GM12878 (cell line): ENCODE results near the gene PEMT.
A peak's percentile ranks its signal among the peaks of the same experiment; 100 is the strongest.

Experiments used
- ATF2 ChIP-seq: IDR thresholded peaks from 2 replicates; pipeline ENCODE4 v1.6.1; 2012; ENCODE audit warnings: low read length, inconsistent platforms
- CTCF ChIP-seq, 3 experiments: IDR thresholded peaks in 2 of 3; conservative IDR thresholded peaks in 1 of 3; 2 replicates each; pipeline ENCODE4 v1.5.1; 2011; ENCODE audit warnings: low read depth in 3 of 3, low read length in 3 of 3, mild to moderate bottlenecking in 3 of 3, control low read depth in 2 of 3, moderate library complexity in 2 of 3, inconsistent platforms in 1 of 3, mixed read lengths in 1 of 3; ENCODE audit not compliant: control insufficient read depth in 2 of 3, insufficient read depth in 1 of 3; ENCODE audit errors: extremely low read depth in 1 of 3
- EZH2 ChIP-seq: IDR thresholded peaks from 2 replicates; pipeline ENCODE4 v1.6.1; 2012; ENCODE audit warnings: low read depth, mild to moderate bottlenecking, control low read depth, inconsistent platforms, low read length, borderline replicate concordance; ENCODE audit not compliant: control insufficient read depth
- GABPA ChIP-seq: IDR thresholded peaks from 2 replicates; pipeline ENCODE4 v1.6.1; 2014; ENCODE audit warnings: antibody characterized with exemption, low read depth, mild to moderate bottlenecking, inconsistent platforms
- LARP7 ChIP-seq: fragments of 450-650 bp; IDR thresholded peaks from 2 replicates; pipeline ENCODE4 v1.6.1; 2017; ENCODE audit warnings: mild to moderate bottlenecking
- POLR2A ChIP-seq: IDR thresholded peaks from 2 replicates; pipeline ENCODE4 v1.6.1; 2011; ENCODE audit warnings: low read depth, mild to moderate bottlenecking, low read length
- POLR2AphosphoS2 ChIP-seq: IDR thresholded peaks from 2 replicates; pipeline ENCODE4 v1.6.1; 2011; ENCODE audit warnings: low read depth, mild to moderate bottlenecking, low read length, improper control_type of control experiment, moderate library complexity
- POLR2AphosphoS5 ChIP-seq: IDR thresholded peaks from 2 replicates; pipeline ENCODE4 v1.6.1; 2011; ENCODE audit warnings: mild to moderate bottlenecking, low read length, inconsistent platforms
- RB1 ChIP-seq: fragments of 450-650 bp; formaldehyde crosslinking; IDR thresholded peaks from 2 replicates; pipeline ENCODE4 v1.6.1; 2017; ENCODE audit warnings: mild to moderate bottlenecking, borderline replicate concordance
- SMC3 ChIP-seq: IDR thresholded peaks from 2 replicates; pipeline ENCODE4 v1.6.1; 2011; ENCODE audit warnings: low read length, improper control_type of control experiment, borderline replicate concordance
- TAF1 ChIP-seq: IDR thresholded peaks from 2 replicates; pipeline ENCODE4 v1.6.1; 2011; ENCODE audit warnings: mild to moderate bottlenecking, low read depth, low read length, borderline replicate concordance
- TARDBP ChIP-seq: IDR thresholded peaks from 2 replicates; pipeline ENCODE4 v1.6.1; 2016; ENCODE audit warnings: borderline replicate concordance
- USF1 ChIP-seq: IDR thresholded peaks from 2 replicates; pipeline ENCODE4 v1.6.1; 2011; ENCODE audit warnings: borderline replicate concordance, low read depth, mild to moderate bottlenecking, moderate library complexity, mixed read lengths, low read length; ENCODE audit not compliant: insufficient read depth; ENCODE audit errors: extremely low read length
- USF2 ChIP-seq: IDR thresholded peaks from 2 replicates; pipeline ENCODE4 v1.6.1; 2011; ENCODE audit warnings: low read depth, low read length, improper control_type of control experiment, borderline replicate concordance

- TF ChIP-seq GABPA (no peak), LARP7 (no peak), POLR2AphosphoS5 (no peak), CTCF (IDR thresholded peaks at IDR 0.05 in 2 of 3, conservative IDR thresholded peaks at IDR 0.05 in 1 of 3; ENCODE audit: control insufficient read depth in 2 of 3, extremely low read depth in 1 of 3, insufficient read depth in 1 of 3, low read depth in 3 of 3, low read length in 3 of 3) (no peak), EZH2 (peak; percentile 71; the same call in 1 of the 2 replicates), POLR2AphosphoS2 (no peak), ATF2 (no peak), USF2 (no peak), POLR2A (no peak), TARDBP (no peak), RB1 (no peak), SMC3 (no peak), USF1 (no peak), TAF1 (no peak)
Measured at GRCh38 chr17:17495536-17496188, 95.8 kb downstream of the PEMT start.
